Measurements from ENCODE around the gene TJAP1.

DNA sequence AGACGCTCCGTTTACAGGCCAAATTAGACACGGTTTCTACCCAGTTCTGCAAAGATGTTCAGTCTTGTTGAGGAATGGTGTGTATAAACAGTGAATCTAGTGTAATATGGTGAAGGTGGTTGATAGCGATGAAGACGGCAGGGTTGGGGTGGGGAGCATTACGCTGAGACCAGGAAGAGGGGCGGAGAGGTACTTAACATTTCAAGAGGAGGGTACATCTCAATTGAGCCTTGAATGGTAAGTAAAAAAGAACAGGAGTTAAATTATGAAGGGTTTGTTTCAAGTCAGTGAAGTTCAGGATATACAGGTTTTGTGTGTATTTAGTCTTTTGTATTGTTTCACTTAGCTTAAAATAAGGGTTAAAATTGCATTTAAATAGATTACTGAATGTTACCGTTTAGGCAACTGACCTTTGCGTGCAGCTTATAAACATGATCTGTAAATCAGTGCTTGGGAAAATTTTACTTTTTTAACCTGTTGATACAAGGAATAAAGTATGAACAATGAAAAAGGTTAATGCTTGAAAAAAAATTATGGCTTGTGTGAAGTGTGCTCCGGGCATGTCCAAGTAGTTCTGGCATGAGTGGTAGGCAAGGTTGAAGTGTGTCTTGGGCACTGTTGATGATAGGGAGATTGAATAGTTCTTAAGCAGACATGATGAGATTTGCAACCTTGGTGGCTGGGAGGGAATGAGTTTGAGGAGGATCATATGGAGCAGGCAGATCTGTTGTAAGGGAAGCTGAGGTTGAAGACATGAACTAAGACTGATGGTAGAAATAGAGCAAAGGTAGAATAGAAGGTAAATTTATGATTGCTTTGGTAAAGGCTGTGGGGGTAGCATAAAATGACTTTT, 40.4 kb downstream of the TJAP1 start:
- TF ChIP-seq CTCF (IDR thresholded peaks at IDR 0.05) = no peak
- TF ChIP-seq POLR2A (IDR thresholded peaks at IDR 0.05) = no peak

All from adrenal gland (tissue), 5 donors.